ENCODE data around the gene CELF5.

DNA sequence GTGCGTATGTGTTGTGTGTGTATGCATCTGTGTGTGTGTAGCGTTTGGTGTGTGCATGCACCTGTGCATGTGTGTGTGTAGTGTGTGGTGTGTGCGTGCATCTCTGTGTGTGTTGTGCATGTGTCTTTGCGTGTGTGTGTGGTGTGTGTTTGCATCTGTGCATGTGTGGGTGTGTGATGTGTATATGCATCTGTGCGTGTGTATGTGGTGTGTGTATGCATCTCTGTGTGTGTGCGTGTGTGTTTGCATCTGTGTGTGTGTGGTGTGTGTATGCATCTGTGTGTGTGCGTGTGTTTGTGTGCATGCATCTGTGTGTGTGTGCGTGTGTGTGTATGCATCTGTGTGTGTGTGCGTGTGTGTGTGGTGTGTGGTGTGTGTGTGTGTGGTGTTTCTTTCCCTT, 20.6 kb downstream of the CELF5 start:
- TF ChIP-seq, protein P1, sequence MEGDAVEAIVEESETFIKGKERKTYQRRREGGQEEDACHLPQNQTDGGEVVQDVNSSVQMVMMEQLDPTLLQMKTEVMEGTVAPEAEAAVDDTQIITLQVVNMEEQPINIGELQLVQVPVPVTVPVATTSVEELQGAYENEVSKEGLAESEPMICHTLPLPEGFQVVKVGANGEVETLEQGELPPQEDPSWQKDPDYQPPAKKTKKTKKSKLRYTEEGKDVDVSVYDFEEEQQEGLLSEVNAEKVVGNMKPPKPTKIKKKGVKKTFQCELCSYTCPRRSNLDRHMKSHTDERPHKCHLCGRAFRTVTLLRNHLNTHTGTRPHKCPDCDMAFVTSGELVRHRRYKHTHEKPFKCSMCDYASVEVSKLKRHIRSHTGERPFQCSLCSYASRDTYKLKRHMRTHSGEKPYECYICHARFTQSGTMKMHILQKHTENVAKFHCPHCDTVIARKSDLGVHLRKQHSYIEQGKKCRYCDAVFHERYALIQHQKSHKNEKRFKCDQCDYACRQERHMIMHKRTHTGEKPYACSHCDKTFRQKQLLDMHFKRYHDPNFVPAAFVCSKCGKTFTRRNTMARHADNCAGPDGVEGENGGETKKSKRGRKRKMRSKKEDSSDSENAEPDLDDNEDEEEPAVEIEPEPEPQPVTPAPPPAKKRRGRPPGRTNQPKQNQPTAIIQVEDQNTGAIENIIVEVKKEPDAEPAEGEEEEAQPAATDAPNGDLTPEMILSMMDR (IDR thresholded peaks at IDR 0.05): no peak
- TF ChIP-seq POLR2A (IDR thresholded peaks at IDR 0.05) (no peak), EP300 (IDR thresholded peaks at IDR 0.05; ENCODE audit: low read depth) (no peak)

Data from transverse colon (tissue), 3 donors.